Cortex of kidney (tissue), 1 donor: ENCODE results near the gene PLAGL1.

Experiments
- DNase-seq: peaks from one replicate; lab custom pipeline; 2025; lab: John Stamatoyannopoulos, UW

Gene PLAGL1

DNA sequence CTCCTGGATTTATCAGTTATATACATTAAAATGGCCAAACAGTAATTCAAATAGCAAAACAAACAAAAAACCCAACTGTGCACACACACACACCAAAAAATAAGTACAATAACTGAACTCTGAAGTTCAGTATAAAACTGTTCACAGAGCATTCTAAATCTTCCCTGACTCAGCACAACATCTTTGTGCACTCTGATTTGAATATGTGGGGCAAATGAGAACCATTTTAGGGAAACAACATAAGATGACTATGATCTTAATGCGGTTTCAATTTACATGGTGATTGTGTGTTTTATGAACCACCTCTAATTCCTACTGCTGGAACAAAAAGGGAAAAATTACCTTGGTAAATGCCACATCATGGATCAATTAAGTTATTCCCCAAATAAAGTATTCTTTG lies 41.7 kb downstream of the PLAGL1 start:
- DNase-seq, result no peak

DNA sequence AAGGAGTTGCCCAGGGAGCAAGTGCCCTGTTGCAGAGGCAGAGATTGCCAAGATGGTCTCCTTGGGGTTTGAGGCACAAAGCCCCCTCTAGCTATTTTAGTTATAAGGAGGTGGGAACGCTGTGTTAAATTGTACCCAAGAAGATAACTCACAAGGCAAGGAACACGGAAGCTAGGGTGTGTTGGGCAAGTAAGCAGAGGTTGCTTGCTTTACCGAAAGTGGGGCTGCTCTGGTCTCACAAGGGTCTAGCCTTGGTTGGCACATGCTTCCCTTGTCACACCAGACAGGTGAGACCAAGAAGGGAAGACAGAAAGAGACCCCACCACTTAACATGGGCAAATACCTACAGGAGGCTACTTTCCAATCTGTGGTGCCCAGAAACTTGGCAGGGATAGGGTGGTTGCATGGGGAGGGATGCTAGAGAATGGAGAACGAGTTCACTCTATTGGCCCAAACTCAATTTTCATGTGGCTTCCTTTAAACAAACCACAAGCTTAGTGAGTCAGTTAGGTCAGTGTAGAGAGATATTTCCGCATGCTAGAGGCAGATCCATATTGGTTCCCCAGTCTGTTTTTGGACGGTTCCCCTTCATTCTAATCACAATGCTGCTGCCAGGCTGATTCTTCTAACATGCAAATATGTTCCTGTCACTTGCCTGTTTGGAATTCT lies 42.4 kb downstream of the PLAGL1 start:
- DNase-seq, result no peak

DNA sequence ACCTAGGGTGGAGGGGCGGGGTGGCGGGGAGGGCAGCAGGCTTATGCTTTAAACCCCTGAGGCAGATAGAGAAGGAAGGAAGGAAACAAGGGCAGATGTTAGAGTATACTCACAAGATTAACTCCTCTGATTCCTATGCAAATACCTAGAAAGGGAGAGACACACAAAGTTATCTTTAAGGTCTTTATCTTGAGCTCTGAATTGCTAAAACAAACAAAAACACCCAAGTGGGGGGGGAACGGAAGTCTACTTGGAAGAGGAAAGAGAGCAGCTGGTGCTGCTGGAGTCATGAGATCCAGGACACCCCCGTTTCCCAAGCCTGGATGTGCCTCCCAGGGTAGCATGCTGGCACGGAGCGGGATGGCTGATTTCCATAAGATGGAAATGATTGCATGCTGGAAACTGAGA lies 43.4 kb downstream of the PLAGL1 start:
- DNase-seq, result no peak

- no peak for DNase-seq
Observed at GRCh38 chr6:143963158-143963919, 44.7 kb downstream of the PLAGL1 start.

GRCh38 chr6:143961886-143962878 lies 45.9 kb downstream of the PLAGL1 start:
- no peak for DNase-seq

DNA sequence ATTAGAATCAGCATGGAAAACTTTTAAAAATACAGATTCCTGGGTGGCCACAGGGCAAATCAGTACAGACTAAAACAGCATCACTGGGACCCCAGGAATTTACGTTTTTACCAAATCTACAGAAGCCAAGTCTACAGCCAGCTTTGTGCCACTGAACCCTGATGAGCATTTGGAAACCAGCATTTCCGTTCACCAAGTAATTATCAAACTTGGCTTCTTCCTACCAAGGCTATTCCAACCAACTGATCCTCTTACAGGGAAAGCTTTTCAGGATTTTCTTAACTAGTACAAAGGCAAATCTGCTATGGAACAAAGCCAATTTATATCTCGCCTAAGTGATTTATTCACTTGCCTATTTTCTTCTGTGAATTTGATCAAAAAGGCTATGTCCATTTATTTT lies 47.0 kb downstream of the PLAGL1 start:
- no peak for DNase-seq

- DNase-seq, result no peak
Observed at GRCh38 chr6:143959927-143960326, 48.1 kb downstream of the PLAGL1 start.

DNA sequence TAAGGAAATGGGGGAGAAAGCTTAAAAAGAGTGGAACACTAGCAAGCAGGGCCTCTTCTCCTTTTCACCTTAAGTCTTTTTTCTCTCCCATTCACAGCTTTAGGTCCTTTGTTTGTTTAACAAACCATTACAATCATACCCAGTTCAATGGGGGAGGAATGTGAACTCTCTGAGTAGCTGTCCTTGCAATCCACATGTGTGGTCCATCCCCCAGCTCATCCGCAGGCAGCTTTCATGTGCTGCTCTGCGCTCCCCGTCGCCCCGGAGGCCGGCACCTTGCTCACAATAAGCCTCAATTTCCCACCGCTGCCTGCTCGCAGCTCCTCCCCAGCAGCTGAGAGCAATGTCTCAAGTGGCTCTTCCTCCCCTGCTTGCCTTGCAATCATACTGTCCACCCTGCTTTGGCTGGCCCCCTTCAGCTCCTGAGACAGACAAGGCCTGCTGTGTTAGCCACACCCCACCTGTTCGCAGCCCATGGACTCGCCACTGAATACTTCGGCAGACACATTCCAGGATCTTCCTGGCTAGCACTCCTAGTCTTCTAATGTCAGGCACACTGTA lies 49.1 kb downstream of the PLAGL1 start:
- no peak for DNase-seq

- no peak for DNase-seq
Observed at GRCh38 chr6:143957679-143958274, 50.3 kb downstream of the PLAGL1 start.

DNA sequence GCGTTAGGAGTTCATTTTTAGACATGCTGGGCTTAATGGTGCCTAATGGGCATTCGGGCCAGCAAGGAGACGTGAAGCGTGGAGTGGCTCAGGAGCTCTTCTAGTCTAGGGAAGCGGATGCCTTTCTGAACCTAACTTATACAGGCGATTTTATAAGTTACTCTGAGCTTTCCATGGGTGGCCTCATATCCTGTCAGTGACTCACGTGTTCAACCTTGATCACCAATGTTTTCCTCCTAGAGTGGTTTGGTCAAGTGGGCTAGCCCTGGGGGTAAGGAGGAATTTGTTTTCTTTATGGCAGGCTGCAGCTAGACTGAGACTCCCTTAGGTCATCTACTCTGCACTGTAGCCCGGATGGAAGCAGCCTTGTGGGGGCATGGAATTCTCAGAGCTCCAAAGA lies 52.1 kb downstream of the PLAGL1 start:
- DNase-seq, result no peak

GRCh38 chr6:143953922-143954321 lies 54.1 kb downstream of the PLAGL1 start:
- DNase-seq, result no peak

DNA sequence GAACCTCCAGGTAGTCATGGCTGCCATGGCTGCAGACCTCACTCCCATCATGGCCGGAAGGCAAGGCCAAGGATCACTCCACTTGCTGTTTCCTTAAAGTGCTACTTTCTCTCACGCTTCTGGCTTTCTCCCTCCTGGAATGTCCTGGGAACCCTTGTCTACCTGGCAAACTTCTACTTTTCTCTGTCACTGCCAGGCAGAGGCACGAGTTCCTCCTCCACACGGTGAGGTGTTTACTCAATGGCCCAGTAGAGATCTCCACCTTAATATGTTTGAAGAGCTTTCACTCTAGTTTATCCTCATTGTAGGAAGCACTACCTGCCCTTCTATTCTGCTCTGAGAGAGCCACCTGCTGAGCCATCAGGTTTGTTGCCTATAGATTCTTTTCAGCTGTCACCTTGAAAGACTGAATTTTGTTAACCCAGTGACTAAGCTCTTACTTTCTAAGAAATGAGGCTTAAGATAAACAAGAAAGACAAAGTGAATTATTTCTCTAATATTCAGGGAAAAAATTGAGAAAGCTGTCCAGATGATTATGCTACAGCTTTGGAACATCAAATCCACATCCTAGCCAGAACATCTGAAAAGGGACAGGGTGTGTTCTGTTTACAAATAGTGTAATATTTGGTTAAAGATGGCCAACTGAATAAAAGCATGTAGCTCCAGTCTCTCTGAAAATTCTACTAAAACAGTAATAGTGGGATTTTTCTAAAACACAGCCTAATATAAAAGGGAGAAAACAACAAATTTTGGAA lies 54.9 kb downstream of the PLAGL1 start:
- DNase-seq, result no peak

- DNase-seq, result no peak
Observed at GRCh38 chr6:143952060-143952778, 55.8 kb downstream of the PLAGL1 start.

DNA sequence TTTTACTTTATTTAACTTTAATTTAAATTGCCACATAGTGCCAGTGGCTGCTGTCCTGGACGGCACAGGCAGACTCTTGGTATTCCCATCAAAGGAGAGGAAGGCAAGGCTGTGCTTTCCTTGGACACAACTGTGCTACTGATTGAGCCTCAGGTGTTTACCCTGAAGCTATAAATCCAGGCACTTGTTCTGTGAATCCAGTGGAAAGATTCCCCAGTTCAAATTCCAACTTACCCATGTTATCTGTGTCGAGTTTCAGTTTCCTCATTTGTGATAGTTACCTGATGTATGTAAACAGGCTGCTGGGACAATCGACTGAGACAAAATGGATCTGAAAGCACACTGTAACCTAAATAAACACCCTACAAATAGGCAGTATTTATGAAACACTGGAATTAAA lies 57.2 kb downstream of the PLAGL1 start:
- no peak for DNase-seq

DNA sequence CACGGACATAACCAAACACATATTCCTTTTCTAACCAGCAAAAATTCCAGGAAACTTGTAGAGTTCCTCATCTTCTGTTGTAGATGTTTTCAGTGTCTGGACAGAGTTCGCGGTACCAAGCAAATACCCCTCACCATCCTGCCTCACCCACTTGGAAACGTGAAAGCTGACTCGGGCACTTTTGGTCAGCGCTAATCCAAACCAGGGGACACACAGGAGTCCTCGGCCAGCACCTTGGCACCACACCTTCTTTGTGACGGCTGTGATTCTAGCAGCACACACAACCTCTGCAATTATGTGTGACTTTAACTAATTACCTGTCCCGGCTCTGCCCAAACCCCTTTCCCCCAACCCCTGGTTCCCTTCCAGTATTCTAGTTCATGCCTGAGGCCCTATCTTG lies 58.1 kb downstream of the PLAGL1 start:
- DNase-seq, result no peak

DNA sequence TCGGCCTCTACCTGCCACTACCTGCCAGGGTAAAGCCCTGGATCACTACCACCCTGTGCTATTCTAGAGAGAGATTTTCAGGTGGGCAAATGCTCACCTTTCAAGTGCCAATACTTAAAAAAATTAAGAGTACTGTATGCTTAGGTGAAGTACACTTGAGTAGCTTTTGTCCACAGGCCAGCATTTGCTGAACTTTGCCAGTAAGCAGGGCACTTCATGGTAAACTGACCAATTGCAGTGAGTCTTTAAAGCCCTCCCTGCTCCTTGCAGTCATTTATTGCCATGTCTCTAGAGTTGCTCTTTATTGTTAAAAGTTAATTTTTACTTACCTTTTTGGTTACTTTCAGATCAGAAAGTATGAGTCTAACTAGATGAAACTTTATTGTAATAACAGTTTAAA lies 58.5 kb downstream of the PLAGL1 start:
- DNase-seq, result no peak

- no peak for DNase-seq
Observed at GRCh38 chr6:143948208-143948607, 59.9 kb downstream of the PLAGL1 start.

DNA sequence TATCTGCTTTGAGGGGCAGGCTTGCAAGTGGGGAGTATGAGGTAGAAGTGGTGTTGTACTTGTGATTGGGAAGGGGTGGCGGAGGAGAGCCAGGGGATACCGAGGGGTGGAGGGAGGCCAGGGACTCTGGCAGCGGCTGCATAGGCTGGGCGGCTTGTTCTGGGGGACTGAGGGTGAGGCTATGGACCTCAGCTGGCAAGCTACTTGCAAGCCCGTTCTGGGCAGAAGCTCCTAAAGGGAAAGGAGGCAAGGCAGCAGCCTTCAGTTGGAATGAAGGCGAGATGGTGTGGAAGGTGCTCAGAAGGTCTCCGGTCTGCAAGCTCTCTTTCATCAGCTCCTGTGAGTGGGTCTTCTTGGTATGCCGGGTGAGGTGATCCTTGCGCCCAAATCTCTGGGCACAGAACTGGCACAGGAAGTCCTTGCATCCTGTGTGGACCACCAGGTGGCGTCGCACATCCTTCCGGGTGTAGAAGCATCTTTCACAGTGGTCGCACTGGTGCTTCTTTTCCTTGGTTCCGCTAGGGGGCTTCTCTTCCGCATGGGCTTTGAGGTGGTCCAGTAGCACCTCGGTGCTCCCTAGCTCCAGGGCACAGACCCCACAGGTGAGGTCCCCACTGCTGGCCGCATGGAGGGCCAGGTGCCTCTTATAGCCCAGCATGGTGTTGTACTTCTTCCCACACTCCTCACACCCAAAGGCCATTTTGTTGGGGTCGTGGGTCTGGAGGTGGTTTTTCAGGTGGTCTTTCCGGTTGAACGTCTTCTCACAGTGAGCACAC lies 66.0 kb downstream of the PLAGL1 start:
- no peak for DNase-seq

DNA sequence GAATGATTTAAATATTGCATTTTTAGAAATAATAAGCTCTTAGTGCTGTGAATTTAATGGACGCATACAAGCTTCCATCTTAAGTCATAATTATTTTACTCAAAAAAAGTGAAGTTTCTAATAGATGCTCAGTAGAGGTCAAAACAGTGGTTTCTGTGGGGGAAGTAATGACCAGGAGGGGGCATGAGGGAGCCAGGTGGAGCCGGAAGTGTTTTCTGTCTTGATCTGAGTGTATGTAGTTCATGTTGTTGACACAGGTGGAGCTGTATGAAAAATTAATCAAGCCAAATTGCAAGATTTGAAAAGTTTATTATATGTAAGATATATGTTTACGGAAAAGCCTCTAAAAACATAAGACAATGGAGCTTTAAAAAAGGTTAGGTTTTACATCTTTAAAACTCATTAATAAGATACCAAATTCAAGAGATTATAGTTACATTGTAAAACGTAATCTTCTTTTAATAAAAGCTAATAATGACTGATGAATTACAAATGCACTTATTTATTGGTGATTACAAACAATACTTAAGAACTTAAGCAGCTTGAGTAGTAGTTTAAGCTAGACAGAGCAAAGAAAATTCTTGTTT lies 68.0 kb downstream of the PLAGL1 start:
- DNase-seq, result no peak
